ENCODE data around the gene FAM169A.

Gene FAM169A

DNA sequence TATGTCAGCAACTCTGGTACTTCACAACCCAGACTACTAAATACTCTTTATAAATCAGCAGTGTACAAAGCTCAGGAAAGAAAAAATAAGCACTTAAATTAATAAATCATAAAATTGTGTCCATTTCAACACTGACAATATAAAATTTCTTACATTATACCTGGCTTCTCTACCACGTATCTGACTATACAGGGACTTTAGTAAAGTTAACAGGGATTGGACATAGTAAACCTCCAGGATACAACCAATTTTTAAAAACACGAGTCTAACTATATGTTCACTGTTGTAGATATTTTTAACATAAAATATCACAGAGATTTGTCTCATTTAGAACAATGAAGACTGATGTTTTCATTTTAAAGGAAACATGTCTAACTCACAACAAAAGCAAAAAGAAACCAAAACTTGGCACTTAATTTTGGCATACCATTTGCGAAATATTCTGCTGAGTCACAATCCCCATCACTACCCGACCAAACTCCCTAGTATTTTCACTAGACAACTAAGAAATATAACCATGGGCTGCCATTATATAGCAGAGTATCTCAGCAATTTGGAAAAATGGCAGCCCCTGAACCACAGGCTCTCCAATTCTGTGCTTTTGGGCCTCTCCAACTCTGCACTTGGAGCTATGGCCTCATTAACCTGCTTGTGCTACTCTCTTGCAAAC is 14.4 kb downstream of the FAM169A start:
- ATAC-seq (ENCODE audit: low read depth): no peak
- no peak for DNase-seq (ENCODE audit: low spot score in 2 of 2)
- H3K27ac Mint-ChIP-seq: no peak overlapping the region
- no peaks in the 10 kb centered on the region for H3K36me3 Mint-ChIP-seq
- H3K4me1 Mint-ChIP-seq: peaks cover 9% of the 10 kb centered on the region
- no peaks in the 10 kb centered on the region for H3K9me3 Mint-ChIP-seq
- no peaks in the 10 kb centered on the region for H3K27me3 Mint-ChIP-seq
- no peak overlapping the region for H3K4me3 Mint-ChIP-seq

DNA sequence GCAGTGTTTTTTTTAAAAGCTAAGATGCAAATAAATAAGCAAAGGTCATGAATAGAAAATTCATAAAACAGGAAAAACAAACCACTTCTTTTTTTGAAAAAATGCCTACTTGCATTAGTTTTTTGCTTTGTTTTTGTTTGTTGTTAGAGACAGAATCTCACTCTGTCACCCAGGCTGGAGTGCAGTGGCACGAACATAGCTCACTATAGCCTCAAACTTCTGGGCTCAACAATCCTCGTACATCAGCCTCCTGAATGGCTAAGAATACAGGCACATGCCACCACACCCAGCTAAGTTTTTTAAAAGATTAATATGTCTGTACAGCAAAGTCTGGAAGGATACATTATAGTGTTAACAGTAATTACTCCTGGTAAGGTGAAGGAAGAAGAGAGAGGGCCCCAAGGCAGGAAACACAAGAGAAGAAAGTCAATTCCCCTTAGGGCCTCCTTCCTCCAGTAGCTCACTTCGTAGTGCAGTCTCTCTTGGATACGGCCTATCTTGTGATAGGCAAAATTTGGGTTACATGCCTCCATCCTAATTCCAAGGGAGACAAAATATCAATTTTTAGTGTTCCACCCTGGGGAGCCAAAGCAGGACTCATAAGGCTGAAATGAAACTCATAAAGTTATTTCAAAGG is 15.3 kb downstream of the FAM169A start:
- no peak for DNase-seq (ENCODE audit: low spot score in 2 of 2)
- no peak for ATAC-seq (ENCODE audit: low read depth)
- peaks cover 9% of the 10 kb centered on the region for H3K4me1 Mint-ChIP-seq
- H3K9me3 Mint-ChIP-seq: no peaks in the 10 kb centered on the region
- no peaks in the 10 kb centered on the region for H3K36me3 Mint-ChIP-seq
- no peak overlapping the region for H3K27ac Mint-ChIP-seq
- no peaks in the 10 kb centered on the region for H3K27me3 Mint-ChIP-seq
- H3K4me3 Mint-ChIP-seq: no peak overlapping the region

DNA sequence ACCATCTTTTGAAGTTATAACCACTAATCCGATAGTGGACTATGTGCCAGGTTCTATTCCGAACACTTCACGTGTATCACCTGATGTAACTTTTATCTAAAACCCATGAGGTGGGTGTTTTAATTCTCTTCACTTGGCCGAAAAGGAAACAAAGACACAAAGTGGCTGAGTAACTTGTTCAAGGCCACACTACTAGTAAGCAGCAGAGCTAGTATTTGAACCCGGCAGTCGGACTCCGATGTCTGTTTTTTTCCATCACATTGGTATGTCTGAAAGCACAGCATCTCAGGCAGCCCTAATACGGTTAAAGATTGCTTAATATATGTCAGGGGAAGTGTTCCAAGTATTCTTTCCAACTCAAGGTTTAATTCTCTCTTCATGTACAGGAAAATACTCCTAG is 16.2 kb downstream of the FAM169A start:
- Mint-ChIP-seq H3K4me3 (no peak overlapping the region), H3K27me3 (no peaks in the 10 kb centered on the region), H3K4me1 (peaks cover 9% of the 10 kb centered on the region), H3K27ac (no peak overlapping the region), H3K36me3 (no peaks in the 10 kb centered on the region), H3K9me3 (no peaks in the 10 kb centered on the region)
- ATAC-seq (ENCODE audit: low read depth) (no peak), DNase-seq (ENCODE audit: low spot score in 2 of 2) (no peak)

DNA sequence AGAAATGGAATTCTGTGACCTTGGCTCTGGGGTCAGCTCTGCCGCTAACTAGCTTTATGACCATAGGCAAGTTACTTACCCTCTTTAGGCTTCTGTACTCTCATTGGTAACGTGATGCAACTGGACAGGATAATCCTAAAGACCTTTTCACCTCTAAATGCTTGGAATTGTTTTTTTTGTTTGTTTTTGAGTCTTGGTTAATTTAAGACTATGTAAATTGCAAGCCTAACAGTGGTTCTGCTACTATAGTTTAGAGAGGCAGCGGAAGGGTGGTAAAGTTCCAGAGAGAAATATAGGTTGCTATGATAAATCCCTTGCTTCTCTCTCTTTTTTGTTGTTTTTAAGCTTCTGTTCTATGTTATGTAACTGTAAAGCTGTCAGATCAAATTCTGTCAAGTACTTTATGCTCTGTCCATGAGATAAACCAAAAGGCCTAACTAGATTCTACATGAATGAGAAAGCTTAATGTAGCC is 17.6 kb downstream of the FAM169A start:
- no peaks in the 10 kb centered on the region for H3K9me3 Mint-ChIP-seq
- H3K27me3 Mint-ChIP-seq: no peaks in the 10 kb centered on the region
- H3K27ac Mint-ChIP-seq: no peak overlapping the region
- H3K36me3 Mint-ChIP-seq: no peaks in the 10 kb centered on the region
- no peak for ATAC-seq (ENCODE audit: low read depth)
- H3K4me3 Mint-ChIP-seq: no peak overlapping the region
- DNase-seq (ENCODE audit: low spot score in 2 of 2): no peak
- peaks cover 9% of the 10 kb centered on the region for H3K4me1 Mint-ChIP-seq

DNA sequence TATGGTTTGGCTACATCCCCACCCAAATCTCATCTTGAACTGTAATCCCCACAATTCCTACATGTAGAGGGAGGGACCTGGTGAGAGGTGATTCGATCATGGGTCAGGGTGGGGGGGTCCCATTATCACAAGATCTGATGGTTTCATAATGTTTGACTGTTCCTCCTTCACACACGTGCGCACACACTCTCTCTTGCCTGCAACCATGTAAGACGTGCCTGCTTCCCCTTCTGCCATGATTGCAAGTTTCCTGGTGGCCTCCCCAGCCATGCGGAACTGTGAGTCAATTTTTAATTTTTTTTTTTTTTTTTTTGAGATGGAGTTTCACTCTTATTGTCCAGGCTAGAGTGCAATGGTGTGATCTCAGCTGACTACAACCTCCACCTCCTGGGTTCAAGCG is 27.0 kb downstream of the FAM169A start:
- Mint-ChIP-seq H3K4me3 (no peak overlapping the region), H3K36me3 (peaks cover 11% of the 10 kb centered on the region), H3K27ac (no peak overlapping the region), H3K4me1 (no peaks in the 10 kb centered on the region), H3K9me3 (no peaks in the 10 kb centered on the region), H3K27me3 (peaks cover 3% of the 10 kb centered on the region)
- ATAC-seq (ENCODE audit: low read depth): peak; percentile 35
- no peak for DNase-seq (ENCODE audit: low spot score in 2 of 2)

DNA sequence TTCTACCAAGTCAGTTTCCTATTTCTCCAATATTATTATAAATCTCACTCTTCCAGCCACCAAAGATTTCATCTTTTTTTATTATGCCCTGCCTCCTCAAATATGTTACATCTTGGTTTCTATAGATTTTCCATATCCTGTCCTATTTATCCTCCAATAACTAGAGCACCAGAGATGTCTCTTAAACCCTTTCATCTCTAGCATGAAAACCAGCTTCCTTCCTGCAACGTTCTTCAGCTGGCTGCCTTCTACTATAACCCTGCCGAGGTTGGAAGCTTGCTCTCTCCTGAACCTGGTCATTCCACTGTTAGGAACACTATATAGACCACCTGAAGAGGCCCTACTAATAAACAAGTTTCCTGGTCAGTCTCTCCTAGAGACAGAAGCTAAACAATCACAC is 27.9 kb downstream of the FAM169A start:
- H3K27ac Mint-ChIP-seq: no peak overlapping the region
- peaks cover 11% of the 10 kb centered on the region for H3K36me3 Mint-ChIP-seq
- no peaks in the 10 kb centered on the region for H3K9me3 Mint-ChIP-seq
- DNase-seq (ENCODE audit: low spot score in 2 of 2) (no peak), ATAC-seq (ENCODE audit: low read depth) (no peak)
- peaks cover 3% of the 10 kb centered on the region for H3K27me3 Mint-ChIP-seq
- H3K4me3 Mint-ChIP-seq: no peak overlapping the region
- no peaks in the 10 kb centered on the region for H3K4me1 Mint-ChIP-seq

DNA sequence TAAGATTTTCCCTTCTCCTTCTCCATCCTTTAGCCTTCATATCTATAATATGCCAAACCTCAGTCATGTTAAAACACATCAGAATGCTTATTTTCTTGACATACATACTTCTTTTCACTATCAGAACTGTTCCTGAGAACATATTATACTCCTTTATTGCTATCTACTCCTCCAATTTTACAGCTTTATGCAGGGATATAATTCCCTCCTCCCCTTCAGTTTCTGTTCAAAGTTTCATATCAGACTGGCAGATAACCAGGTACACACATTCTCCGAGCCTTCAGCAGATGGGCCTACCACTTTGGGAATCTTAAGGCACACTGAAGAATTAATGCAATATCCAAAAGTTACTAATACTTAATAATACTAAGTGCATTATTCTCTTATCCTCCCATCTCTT is 29.1 kb downstream of the FAM169A start:
- no peaks in the 10 kb centered on the region for H3K4me1 Mint-ChIP-seq
- ATAC-seq (ENCODE audit: low read depth) (no peak), DNase-seq (ENCODE audit: low spot score in 2 of 2) (no peak)
- no peak overlapping the region for H3K27ac Mint-ChIP-seq
- peaks cover 11% of the 10 kb centered on the region for H3K36me3 Mint-ChIP-seq
- H3K9me3 Mint-ChIP-seq: no peaks in the 10 kb centered on the region
- no peak overlapping the region for H3K4me3 Mint-ChIP-seq
- H3K27me3 Mint-ChIP-seq: peaks cover 3% of the 10 kb centered on the region

DNA sequence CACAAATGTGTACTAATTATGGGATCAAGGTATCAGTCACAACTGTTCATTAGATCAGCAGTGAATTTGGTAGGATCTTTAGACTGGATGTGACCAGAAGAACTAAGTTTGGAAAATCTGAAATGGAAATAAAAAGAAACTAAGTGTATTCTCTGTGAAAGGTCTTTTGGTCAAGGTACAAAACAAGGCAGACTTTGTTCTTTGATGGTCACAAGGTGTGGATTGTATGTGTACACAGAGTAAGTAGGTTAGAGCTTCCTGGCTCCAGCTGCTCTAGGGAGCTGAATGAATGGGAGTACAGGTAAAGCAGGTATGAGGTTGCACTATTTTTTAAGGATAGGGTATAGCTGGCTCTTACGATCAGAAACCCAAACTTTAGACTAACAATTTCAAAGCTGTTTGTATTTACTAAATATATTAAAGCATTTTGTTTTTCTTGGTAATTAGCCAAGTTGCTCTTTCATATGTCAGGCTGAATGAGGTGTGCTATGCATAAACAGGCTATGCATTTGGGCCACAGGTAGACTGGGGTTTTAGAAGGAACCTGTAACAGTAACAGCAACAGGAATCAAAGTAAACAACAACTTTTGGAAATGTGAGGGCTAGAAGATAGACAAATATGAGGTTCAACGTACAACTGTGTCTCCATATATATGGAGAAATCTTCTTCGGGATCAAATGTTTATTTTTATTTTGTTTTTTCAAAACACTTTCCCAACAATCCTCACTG is 32.5 kb downstream of the FAM169A start:
- no peaks in the 10 kb centered on the region for H3K4me1 Mint-ChIP-seq
- no peak for ATAC-seq (ENCODE audit: low read depth)
- H3K27ac Mint-ChIP-seq: no peak overlapping the region
- no peak overlapping the region for H3K4me3 Mint-ChIP-seq
- peaks cover 11% of the 10 kb centered on the region for H3K36me3 Mint-ChIP-seq
- H3K9me3 Mint-ChIP-seq: no peaks in the 10 kb centered on the region
- peaks cover 5% of the 10 kb centered on the region for H3K27me3 Mint-ChIP-seq
- no peak for DNase-seq (ENCODE audit: low spot score in 2 of 2)

DNA sequence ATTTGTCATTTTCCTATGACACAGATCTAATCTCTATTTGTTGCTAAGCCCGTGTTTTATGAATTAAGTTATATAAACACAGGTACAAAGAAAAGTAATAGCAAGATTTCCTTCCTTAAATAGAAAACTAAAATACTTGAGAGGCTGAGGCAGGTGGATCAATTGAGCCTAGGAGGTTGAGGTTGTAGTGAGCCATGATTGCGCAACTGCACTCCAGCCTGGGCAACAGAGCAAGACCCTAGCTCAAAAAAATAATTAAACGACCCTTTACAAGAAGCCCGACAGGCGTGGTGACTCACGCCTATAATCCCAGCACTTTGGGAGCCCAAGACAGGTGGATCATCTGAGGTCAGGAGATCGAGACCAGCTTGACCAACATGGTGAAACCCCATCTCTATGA is 36.8 kb downstream of the FAM169A start:
- no peak for ATAC-seq (ENCODE audit: low read depth)
- no peak overlapping the region for H3K4me3 Mint-ChIP-seq
- peaks cover 3% of the 10 kb centered on the region for H3K36me3 Mint-ChIP-seq
- DNase-seq (ENCODE audit: low spot score in 2 of 2): no peak
- no peaks in the 10 kb centered on the region for H3K9me3 Mint-ChIP-seq
- H3K27me3 Mint-ChIP-seq: peaks cover 3% of the 10 kb centered on the region
- no peaks in the 10 kb centered on the region for H3K4me1 Mint-ChIP-seq
- H3K27ac Mint-ChIP-seq: no peak overlapping the region

DNA sequence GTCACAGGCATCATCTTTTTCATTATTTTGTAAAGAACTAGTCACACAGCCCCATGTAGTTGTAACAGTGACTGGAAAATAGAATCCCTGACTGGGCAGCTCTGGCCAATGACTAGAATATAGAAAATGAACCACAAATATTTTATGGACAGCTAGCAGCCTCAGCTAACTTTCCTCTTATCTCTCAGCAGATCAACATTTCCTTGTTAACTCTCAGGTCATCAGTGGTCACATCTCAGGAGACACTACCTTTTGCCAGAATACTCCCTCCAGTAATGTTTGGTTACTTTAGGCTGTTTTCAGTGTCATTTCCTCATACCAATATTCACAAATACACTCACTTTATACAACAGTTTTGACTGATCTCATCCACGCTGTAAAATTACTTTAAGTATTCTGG is 43.9 kb downstream of the FAM169A start:
- H3K9me3 Mint-ChIP-seq: no peaks in the 10 kb centered on the region
- no peaks in the 10 kb centered on the region for H3K27me3 Mint-ChIP-seq
- no peak for ATAC-seq (ENCODE audit: low read depth)
- DNase-seq (ENCODE audit: low spot score in 2 of 2): no peak
- H3K27ac Mint-ChIP-seq: no peak overlapping the region
- H3K4me3 Mint-ChIP-seq: no peak overlapping the region
- no peaks in the 10 kb centered on the region for H3K36me3 Mint-ChIP-seq
- no peaks in the 10 kb centered on the region for H3K4me1 Mint-ChIP-seq

DNA sequence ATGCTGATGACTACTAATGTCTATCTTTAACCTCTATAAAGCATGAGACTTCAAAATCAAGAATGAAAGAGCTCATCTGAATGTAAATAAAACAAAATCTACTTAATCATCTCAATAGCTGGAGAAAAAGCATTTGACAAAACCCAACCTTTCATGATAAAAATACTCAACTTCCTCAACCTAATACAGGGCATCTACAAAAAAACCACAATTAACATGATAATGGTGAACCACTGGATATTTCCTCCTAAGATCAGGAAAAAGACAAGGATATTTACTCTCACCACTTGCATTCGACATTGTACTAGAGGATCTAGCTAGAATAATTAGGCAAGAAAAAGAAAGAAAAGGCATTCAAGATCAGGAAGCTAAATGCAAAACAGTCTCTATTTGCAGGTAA is 49.3 kb downstream of the FAM169A start:
- Mint-ChIP-seq H3K4me1 (no peaks in the 10 kb centered on the region), H3K27ac (no peak overlapping the region), H3K4me3 (no peak overlapping the region), H3K36me3 (peaks cover 2% of the 10 kb centered on the region), H3K9me3 (no peaks in the 10 kb centered on the region), H3K27me3 (no peaks in the 10 kb centered on the region)
- ATAC-seq (ENCODE audit: low read depth) (no peak), DNase-seq (ENCODE audit: low spot score in 2 of 2) (no peak)

DNA sequence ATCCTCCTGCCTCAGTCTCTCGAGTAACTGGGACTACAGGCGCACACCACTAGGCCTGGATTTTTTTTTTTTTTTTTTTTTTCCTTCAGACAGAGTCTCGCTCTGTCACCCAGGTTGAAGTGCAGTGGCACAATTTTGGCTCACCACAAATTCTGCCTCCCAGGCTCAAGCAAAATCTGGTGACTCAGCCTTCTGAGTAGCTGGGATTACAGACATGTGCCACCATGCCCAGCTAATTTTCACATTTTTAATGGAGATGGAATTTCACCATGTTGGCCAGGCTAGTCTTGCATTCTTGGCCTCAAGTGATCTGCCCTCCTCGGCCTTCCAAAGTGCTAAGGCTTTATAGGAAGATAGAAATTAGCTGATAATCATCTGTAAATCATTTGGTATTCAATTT is 55.3 kb downstream of the FAM169A start:
- no peak overlapping the region for H3K27ac Mint-ChIP-seq
- H3K4me3 Mint-ChIP-seq: no peak overlapping the region
- peaks cover 2% of the 10 kb centered on the region for H3K36me3 Mint-ChIP-seq
- no peak for DNase-seq (ENCODE audit: low spot score in 2 of 2)
- no peaks in the 10 kb centered on the region for H3K4me1 Mint-ChIP-seq
- ATAC-seq (ENCODE audit: low read depth): no peak
- H3K9me3 Mint-ChIP-seq: no peaks in the 10 kb centered on the region
- no peaks in the 10 kb centered on the region for H3K27me3 Mint-ChIP-seq

DNA sequence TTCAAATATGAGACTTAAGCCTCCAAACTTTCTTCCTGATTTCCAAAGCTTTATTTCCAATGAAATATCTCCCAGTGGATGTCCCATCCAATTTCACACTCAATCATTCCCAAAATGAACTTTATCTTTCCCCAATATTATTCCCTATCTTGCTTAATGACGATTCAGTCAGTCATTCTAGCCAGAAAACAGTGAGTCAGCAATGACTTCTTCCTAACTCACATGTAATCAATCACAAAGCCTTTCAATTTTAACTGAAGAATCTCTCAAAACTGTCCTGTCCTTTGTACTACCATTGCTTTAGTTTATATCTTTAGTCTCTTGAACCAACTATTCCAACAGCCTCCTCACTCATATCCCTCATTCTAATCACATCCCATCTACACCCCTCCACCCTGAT is 64.2 kb downstream of the FAM169A start:
- H3K36me3 Mint-ChIP-seq: peaks cover 3% of the 10 kb centered on the region
- ATAC-seq (ENCODE audit: low read depth) (no peak), DNase-seq (ENCODE audit: low spot score in 2 of 2) (no peak)
- H3K9me3 Mint-ChIP-seq: no peaks in the 10 kb centered on the region
- no peak overlapping the region for H3K27ac Mint-ChIP-seq
- H3K27me3 Mint-ChIP-seq: peaks cover 2% of the 10 kb centered on the region
- H3K4me3 Mint-ChIP-seq: no peak overlapping the region
- H3K4me1 Mint-ChIP-seq: no peaks in the 10 kb centered on the region

DNA sequence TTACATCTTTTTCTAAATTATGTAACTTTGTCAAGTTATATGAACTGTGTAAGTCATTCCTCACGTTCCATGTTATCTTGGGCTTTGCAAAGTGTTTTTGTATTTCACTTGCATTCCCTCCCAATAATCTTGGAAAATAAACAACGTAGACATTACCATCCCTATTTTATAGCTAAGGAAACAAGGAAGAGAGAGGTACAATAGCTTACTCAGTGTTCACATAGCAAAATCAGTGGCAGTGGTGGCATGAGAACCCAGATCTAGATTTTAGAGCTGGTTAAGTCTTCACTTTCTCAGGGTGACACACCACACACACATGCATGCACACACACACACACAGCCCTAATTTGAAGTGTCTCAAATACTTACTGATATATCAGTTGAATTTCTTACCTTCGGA is 65.0 kb downstream of the FAM169A start:
- Mint-ChIP-seq H3K4me3 (no peak overlapping the region), H3K27me3 (peaks cover 2% of the 10 kb centered on the region), H3K4me1 (no peaks in the 10 kb centered on the region), H3K36me3 (peaks cover 3% of the 10 kb centered on the region), H3K27ac (no peak overlapping the region), H3K9me3 (no peaks in the 10 kb centered on the region)
- ATAC-seq (ENCODE audit: low read depth): no peak
- no peak for DNase-seq (ENCODE audit: low spot score in 2 of 2)

Measured in memory B cell (primary cell).